HEK293 (cell line): ENCODE measurements around the gene RBMXL2.

Experiments
- CTCF ChIA-PET: fragments of 350-600 bp; formaldehyde crosslinking; extraction: SDS; loops from one replicate; lab custom pipeline; 2021; ENCODE audit warnings: antibody characterized with exemption; lab: Yijun Ruan, JAX
- POLR2A ChIA-PET: fragments of 300-600 bp; formaldehyde crosslinking; extraction: SDS; loops from one replicate; lab custom pipeline; 2020; ENCODE audit warnings: antibody characterized with exemption, inconsistent platforms; lab: Yijun Ruan, JAX
- H3K27ac ChIP-seq: fragments of 200-500 bp; sonication (Bioruptor generic); 2 replicates; pipeline ENCODE4 v1.5.1; 2014; ENCODE audit warnings: low read depth, low read length, control low read depth, inconsistent platforms; ENCODE audit errors: extremely low read depth
- H3K36me3 ChIP-seq, 2 experiments: fragments of 200-500 bp in 1 of 2; sonication (Bioruptor generic) in 1 of 2; 1 replicate in 1 of 2; 2 replicates in 1 of 2; pipeline ENCODE4 v1.5.1; 2014 to 2017; ENCODE audit warnings: inconsistent platforms in 2 of 2, low read length in 2 of 2; ENCODE audit not compliant: control insufficient read depth in 2 of 2, insufficient read depth in 1 of 2
- H3K4me1 ChIP-seq: fragments of 200-500 bp; sonication (Bioruptor generic); 2 replicates; pipeline ENCODE4 v1.5.1; 2014; ENCODE audit warnings: mild to moderate bottlenecking, low read length, inconsistent platforms; ENCODE audit not compliant: control insufficient read depth, insufficient read depth
- H3K4me3 ChIP-seq: 2 replicates; pipeline ENCODE4 v1.5.1; 2011; ENCODE audit warnings: low read depth, mild to moderate bottlenecking, control low read depth, low read length, moderate library complexity
- H3K9me3 ChIP-seq: fragments of 200-500 bp; sonication (Bioruptor generic); 2 replicates; pipeline ENCODE4 v1.5.1; 2014; ENCODE audit warnings: low read depth, low read length, inconsistent platforms; ENCODE audit not compliant: control insufficient read depth, insufficient read depth
- MEIS1 ChIP-seq: sonication (generic); formaldehyde crosslinking; IDR thresholded peaks from 2 replicates; pipeline ENCODE4 v1.8.1; 2022; ENCODE audit warnings: missing genetic modification reagents, mild to moderate bottlenecking, borderline replicate concordance
- OSR2 ChIP-seq: fragments of 450-650 bp; formaldehyde crosslinking; IDR thresholded peaks from 2 replicates; pipeline ENCODE4 v1.5.1; 2016; ENCODE audit warnings: missing biosample characterization, missing genetic modification characterization
- WT1 ChIP-seq: fragments of 450-650 bp; formaldehyde crosslinking; IDR thresholded peaks from 2 replicates; pipeline ENCODE4 v1.5.1; 2016; ENCODE audit warnings: missing biosample characterization, missing genetic modification characterization
- ZIC2 ChIP-seq: fragments of 450-650 bp; formaldehyde crosslinking; IDR thresholded peaks from 2 replicates; pipeline ENCODE4 v1.5.1; 2016; ENCODE audit warnings: missing biosample characterization, missing genetic modification characterization
- ZNF140 ChIP-seq: fragments of 450-650 bp; formaldehyde crosslinking; IDR thresholded peaks from 2 replicates; pipeline ENCODE4 v1.5.1; 2016; ENCODE audit warnings: missing biosample characterization, missing genetic modification characterization
- ZNF146 ChIP-seq: fragments of 450-650 bp; formaldehyde crosslinking; IDR thresholded peaks from 2 replicates; pipeline ENCODE4 v1.5.1; 2016; ENCODE audit warnings: missing biosample characterization, missing genetic modification characterization
- ZNF184 ChIP-seq: fragments of 450-650 bp; IDR thresholded peaks from 2 replicates; pipeline ENCODE4 v1.5.1; 2018; ENCODE audit warnings: missing biosample characterization, mild to moderate bottlenecking, missing genetic modification characterization
- ZNF223 ChIP-seq: fragments of 450-650 bp; formaldehyde crosslinking; IDR thresholded peaks from 2 replicates; pipeline ENCODE4 v1.5.1; 2016; ENCODE audit warnings: missing biosample characterization, missing genetic modification characterization
- ZNF239 ChIP-seq: fragments of 450-650 bp; formaldehyde crosslinking; IDR thresholded peaks from 2 replicates; pipeline ENCODE4 v1.5.1; 2016; ENCODE audit warnings: missing biosample characterization, missing genetic modification characterization
- ZNF248 ChIP-seq: fragments of 450-650 bp; formaldehyde crosslinking; IDR thresholded peaks from 2 replicates; pipeline ENCODE4 v1.5.1; 2017; ENCODE audit warnings: missing biosample characterization, missing genetic modification characterization
- ZNF433 ChIP-seq: fragments of 450-650 bp; formaldehyde crosslinking; IDR thresholded peaks from 2 replicates; pipeline ENCODE4 v1.5.1; 2016; ENCODE audit warnings: missing biosample characterization, missing genetic modification characterization, low read depth
- ZNF621 ChIP-seq: fragments of 450-650 bp; formaldehyde crosslinking; IDR thresholded peaks from 2 replicates; pipeline ENCODE4 v1.5.1; 2017; ENCODE audit warnings: missing biosample characterization, missing genetic modification characterization
- ZNF677 ChIP-seq: fragments of 450-650 bp; IDR thresholded peaks from 2 replicates; pipeline ENCODE4 v1.5.0; 2018; ENCODE audit warnings: missing biosample characterization, mild to moderate bottlenecking, missing genetic modification characterization, moderate library complexity
- ZNF785 ChIP-seq: fragments of 450-650 bp; formaldehyde crosslinking; IDR thresholded peaks from 2 replicates; pipeline ENCODE4 v1.5.1; 2016; ENCODE audit warnings: missing biosample characterization, missing genetic modification characterization
- ZNF837 ChIP-seq: fragments of 450-650 bp; formaldehyde crosslinking; IDR thresholded peaks from 2 replicates; pipeline ENCODE4 v1.5.1; 2016; ENCODE audit warnings: missing biosample characterization, missing genetic modification characterization
- TF ChIP-seq, protein P1 (sequence below): fragments of 450-650 bp; formaldehyde crosslinking; IDR thresholded peaks from 2 replicates; pipeline ENCODE4 v1.5.1; 2016; ENCODE audit warnings: missing biosample characterization, missing genetic modification characterization, low read depth
- TF ChIP-seq, protein P2 (sequence below): fragments of 450-650 bp; formaldehyde crosslinking; IDR thresholded peaks from 2 replicates; pipeline ENCODE4 v1.5.1; 2016; ENCODE audit warnings: missing biosample characterization, missing genetic modification characterization
- TF ChIP-seq, protein P3 (sequence below): fragments of 450-650 bp; formaldehyde crosslinking; IDR thresholded peaks from 2 replicates; pipeline ENCODE4 v1.5.1; 2016; ENCODE audit warnings: missing biosample characterization, missing genetic modification characterization
- TF ChIP-seq, protein P4 (sequence below): fragments of 450-650 bp; formaldehyde crosslinking; IDR thresholded peaks from 2 replicates; pipeline ENCODE4 v1.5.1; 2017; ENCODE audit warnings: missing biosample characterization, missing genetic modification characterization
- TF ChIP-seq, protein P5 (sequence below): fragments of 450-650 bp; formaldehyde crosslinking; IDR thresholded peaks from 2 replicates; pipeline ENCODE4 v1.5.1; 2016; ENCODE audit warnings: missing biosample characterization, missing genetic modification characterization
- TF ChIP-seq, protein P6 (sequence below): fragments of 450-650 bp; formaldehyde crosslinking; IDR thresholded peaks from 2 replicates; pipeline ENCODE4 v1.5.0; 2017; ENCODE audit warnings: missing biosample characterization, missing genetic modification characterization, borderline replicate concordance
- TF ChIP-seq, protein P7 (sequence below): fragments of 450-650 bp; formaldehyde crosslinking; IDR thresholded peaks from 2 replicates; pipeline ENCODE4 v1.5.1; 2016; ENCODE audit warnings: missing biosample characterization, missing genetic modification characterization

The RBMXL2 gene

DNA sequence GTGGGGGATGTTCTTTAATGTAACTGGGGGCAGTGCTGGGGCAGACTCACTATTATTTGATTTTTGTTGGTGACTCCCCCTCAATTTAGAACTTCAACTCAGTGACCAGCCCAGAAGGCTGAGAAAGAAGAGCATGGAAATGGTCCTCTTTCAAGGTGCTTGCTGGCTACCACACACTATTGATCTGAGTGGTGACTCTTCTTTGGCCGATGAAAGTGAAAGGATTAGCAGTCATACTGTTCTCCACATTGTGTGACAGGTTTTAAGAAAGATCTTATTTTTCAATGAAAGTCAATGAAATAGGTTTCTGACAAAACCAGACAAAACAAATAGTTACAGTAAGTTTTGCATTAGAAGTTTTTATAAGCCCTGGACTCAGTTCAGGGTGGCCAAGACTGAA, 38.6 kb upstream of the RBMXL2 start:
- ChIA-PET POLR2A (no interaction called here), CTCF (no interaction called here)
- Histone ChIP-seq H3K27ac (no peak overlapping the region), H3K9me3 (no peaks in the 10 kb centered on the region), H3K4me1 (no peaks in the 10 kb centered on the region), H3K4me3 (no peak overlapping the region), H3K36me3 (no peaks in the 10 kb centered on the region)
- TF ChIP-seq MEIS1 (CRISPR knock-in tag): no peak
- TF ChIP-seq ZNF433 (tag by site-specific recombination): no peak
- TF ChIP-seq, protein P1, sequence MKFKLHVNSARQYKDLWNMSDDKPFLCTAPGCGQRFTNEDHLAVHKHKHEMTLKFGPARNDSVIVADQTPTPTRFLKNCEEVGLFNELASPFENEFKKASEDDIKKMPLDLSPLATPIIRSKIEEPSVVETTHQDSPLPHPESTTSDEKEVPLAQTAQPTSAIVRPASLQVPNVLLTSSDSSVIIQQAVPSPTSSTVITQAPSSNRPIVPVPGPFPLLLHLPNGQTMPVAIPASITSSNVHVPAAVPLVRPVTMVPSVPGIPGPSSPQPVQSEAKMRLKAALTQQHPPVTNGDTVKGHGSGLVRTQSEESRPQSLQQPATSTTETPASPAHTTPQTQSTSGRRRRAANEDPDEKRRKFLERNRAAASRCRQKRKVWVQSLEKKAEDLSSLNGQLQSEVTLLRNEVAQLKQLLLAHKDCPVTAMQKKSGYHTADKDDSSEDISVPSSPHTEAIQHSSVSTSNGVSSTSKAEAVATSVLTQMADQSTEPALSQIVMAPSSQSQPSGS: no peak
- no peak for TF ChIP-seq ZNF837 (tag by site-specific recombination)
- TF ChIP-seq ZNF677 (tag by site-specific recombination): no peak
- TF ChIP-seq, protein P2, sequence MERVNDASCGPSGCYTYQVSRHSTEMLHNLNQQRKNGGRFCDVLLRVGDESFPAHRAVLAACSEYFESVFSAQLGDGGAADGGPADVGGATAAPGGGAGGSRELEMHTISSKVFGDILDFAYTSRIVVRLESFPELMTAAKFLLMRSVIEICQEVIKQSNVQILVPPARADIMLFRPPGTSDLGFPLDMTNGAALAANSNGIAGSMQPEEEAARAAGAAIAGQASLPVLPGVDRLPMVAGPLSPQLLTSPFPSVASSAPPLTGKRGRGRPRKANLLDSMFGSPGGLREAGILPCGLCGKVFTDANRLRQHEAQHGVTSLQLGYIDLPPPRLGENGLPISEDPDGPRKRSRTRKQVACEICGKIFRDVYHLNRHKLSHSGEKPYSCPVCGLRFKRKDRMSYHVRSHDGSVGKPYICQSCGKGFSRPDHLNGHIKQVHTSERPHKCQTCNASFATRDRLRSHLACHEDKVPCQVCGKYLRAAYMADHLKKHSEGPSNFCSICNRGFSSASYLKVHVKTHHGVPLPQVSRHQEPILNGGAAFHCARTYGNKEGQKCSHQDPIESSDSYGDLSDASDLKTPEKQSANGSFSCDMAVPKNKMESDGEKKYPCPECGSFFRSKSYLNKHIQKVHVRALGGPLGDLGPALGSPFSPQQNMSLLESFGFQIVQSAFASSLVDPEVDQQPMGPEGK (tag by site-specific recombination): no peak
- TF ChIP-seq, protein P3, sequence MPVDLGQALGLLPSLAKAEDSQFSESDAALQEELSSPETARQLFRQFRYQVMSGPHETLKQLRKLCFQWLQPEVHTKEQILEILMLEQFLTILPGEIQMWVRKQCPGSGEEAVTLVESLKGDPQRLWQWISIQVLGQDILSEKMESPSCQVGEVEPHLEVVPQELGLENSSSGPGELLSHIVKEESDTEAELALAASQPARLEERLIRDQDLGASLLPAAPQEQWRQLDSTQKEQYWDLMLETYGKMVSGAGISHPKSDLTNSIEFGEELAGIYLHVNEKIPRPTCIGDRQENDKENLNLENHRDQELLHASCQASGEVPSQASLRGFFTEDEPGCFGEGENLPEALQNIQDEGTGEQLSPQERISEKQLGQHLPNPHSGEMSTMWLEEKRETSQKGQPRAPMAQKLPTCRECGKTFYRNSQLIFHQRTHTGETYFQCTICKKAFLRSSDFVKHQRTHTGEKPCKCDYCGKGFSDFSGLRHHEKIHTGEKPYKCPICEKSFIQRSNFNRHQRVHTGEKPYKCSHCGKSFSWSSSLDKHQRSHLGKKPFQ (tag by site-specific recombination): no peak
- TF ChIP-seq ZNF239 (tag by site-specific recombination): no peak
- TF ChIP-seq ZNF146 (tag by site-specific recombination): no peak
- no peak for TF ChIP-seq ZIC2
- TF ChIP-seq ZNF184 (tag by site-specific recombination): no peak
- TF ChIP-seq, protein P4, sequence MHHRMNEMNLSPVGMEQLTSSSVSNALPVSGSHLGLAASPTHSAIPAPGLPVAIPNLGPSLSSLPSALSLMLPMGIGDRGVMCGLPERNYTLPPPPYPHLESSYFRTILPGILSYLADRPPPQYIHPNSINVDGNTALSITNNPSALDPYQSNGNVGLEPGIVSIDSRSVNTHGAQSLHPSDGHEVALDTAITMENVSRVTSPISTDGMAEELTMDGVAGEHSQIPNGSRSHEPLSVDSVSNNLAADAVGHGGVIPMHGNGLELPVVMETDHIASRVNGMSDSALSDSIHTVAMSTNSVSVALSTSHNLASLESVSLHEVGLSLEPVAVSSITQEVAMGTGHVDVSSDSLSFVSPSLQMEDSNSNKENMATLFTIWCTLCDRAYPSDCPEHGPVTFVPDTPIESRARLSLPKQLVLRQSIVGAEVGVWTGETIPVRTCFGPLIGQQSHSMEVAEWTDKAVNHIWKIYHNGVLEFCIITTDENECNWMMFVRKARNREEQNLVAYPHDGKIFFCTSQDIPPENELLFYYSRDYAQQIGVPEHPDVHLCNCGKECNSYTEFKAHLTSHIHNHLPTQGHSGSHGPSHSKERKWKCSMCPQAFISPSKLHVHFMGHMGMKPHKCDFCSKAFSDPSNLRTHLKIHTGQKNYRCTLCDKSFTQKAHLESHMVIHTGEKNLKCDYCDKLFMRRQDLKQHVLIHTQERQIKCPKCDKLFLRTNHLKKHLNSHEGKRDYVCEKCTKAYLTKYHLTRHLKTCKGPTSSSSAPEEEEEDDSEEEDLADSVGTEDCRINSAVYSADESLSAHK: no peak

DNA sequence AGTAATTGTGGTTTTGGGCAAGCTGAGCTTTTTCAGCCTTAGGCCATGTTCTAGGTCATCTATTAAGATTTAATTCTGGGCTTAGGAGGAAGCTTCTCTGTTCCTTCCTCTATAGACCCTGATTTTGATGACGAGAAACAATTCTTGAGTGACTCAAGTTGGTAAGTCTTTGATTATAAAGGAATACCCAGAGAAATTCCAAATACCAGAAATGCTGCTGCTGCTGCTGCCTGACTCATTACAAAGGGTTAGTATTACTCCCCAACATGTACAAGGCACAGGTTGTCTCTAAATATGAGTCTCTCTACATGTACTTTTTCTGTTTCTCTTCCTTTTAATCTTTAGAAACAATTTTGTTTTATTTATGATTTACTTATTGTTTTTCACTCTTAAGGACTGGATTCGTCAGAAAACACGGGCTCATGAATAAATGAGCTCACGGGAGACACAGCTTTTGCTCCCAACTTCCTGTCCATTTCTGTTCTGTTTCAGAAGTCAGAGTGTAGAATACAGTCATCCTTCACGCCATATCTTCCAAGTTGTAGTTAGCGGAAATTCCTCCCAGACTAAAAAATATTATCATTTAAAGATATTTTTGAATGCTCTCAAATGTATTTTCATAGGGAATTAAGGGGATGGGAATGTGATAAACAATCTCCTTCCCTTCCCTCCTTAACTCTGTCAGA, 31.8 kb upstream of the RBMXL2 start:
- no peaks in the 10 kb centered on the region for H3K36me3 ChIP-seq
- CTCF ChIA-PET: interaction anchor here (0.9 kb wide), 1 partner anchor 16 kb away, joined by 3 read pairs; no protein-coding TSS in a partner anchor
- H3K9me3 ChIP-seq: no peaks in the 10 kb centered on the region
- POLR2A ChIA-PET: no interaction called here
- no peak overlapping the region for H3K27ac ChIP-seq
- no peaks in the 10 kb centered on the region for H3K4me1 ChIP-seq
- H3K4me3 ChIP-seq: no peak overlapping the region
- TF ChIP-seq, protein P5, sequence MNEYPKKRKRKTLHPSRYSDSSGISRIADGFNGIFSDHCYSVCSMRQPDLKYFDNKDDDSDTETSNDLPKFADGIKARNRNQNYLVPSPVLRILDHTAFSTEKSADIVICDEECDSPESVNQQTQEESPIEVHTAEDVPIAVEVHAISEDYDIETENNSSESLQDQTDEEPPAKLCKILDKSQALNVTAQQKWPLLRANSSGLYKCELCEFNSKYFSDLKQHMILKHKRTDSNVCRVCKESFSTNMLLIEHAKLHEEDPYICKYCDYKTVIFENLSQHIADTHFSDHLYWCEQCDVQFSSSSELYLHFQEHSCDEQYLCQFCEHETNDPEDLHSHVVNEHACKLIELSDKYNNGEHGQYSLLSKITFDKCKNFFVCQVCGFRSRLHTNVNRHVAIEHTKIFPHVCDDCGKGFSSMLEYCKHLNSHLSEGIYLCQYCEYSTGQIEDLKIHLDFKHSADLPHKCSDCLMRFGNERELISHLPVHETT (tag by site-specific recombination): no peak
- TF ChIP-seq, protein P6, sequence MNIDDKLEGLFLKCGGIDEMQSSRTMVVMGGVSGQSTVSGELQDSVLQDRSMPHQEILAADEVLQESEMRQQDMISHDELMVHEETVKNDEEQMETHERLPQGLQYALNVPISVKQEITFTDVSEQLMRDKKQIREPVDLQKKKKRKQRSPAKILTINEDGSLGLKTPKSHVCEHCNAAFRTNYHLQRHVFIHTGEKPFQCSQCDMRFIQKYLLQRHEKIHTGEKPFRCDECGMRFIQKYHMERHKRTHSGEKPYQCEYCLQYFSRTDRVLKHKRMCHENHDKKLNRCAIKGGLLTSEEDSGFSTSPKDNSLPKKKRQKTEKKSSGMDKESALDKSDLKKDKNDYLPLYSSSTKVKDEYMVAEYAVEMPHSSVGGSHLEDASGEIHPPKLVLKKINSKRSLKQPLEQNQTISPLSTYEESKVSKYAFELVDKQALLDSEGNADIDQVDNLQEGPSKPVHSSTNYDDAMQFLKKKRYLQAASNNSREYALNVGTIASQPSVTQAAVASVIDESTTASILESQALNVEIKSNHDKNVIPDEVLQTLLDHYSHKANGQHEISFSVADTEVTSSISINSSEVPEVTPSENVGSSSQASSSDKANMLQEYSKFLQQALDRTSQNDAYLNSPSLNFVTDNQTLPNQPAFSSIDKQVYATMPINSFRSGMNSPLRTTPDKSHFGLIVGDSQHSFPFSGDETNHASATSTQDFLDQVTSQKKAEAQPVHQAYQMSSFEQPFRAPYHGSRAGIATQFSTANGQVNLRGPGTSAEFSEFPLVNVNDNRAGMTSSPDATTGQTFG (tag by site-specific recombination): no peak
- TF ChIP-seq ZNF223 (tag by site-specific recombination): no peak
- no peak for TF ChIP-seq ZNF248 (tag by site-specific recombination)
- TF ChIP-seq ZNF785 (tag by site-specific recombination): no peak
- TF ChIP-seq WT1: no peak
- TF ChIP-seq OSR2 (tag by site-specific recombination): no peak
- no peak for TF ChIP-seq ZNF621 (tag by site-specific recombination)
- TF ChIP-seq, protein P7, sequence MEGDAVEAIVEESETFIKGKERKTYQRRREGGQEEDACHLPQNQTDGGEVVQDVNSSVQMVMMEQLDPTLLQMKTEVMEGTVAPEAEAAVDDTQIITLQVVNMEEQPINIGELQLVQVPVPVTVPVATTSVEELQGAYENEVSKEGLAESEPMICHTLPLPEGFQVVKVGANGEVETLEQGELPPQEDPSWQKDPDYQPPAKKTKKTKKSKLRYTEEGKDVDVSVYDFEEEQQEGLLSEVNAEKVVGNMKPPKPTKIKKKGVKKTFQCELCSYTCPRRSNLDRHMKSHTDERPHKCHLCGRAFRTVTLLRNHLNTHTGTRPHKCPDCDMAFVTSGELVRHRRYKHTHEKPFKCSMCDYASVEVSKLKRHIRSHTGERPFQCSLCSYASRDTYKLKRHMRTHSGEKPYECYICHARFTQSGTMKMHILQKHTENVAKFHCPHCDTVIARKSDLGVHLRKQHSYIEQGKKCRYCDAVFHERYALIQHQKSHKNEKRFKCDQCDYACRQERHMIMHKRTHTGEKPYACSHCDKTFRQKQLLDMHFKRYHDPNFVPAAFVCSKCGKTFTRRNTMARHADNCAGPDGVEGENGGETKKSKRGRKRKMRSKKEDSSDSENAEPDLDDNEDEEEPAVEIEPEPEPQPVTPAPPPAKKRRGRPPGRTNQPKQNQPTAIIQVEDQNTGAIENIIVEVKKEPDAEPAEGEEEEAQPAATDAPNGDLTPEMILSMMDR (tag by site-specific recombination): no peak
- TF ChIP-seq ZNF140 (tag by site-specific recombination): no peak
